ENCODE data around the gene ARL8B. TPM values are rescaled to one million over a fixed set of nuclear protein-coding genes. Genes with fewer than 3 reads are reported as not detected.

ARL8B gene
- total RNA-seq, 4 donors from 2014 or later, result 44.2 to 64.8 (median 49.9) TPM

GRCh38 chr3:5186858-5187155 lies 64.7 kb downstream of the ARL8B start:
- TF ChIP-seq, protein P1, sequence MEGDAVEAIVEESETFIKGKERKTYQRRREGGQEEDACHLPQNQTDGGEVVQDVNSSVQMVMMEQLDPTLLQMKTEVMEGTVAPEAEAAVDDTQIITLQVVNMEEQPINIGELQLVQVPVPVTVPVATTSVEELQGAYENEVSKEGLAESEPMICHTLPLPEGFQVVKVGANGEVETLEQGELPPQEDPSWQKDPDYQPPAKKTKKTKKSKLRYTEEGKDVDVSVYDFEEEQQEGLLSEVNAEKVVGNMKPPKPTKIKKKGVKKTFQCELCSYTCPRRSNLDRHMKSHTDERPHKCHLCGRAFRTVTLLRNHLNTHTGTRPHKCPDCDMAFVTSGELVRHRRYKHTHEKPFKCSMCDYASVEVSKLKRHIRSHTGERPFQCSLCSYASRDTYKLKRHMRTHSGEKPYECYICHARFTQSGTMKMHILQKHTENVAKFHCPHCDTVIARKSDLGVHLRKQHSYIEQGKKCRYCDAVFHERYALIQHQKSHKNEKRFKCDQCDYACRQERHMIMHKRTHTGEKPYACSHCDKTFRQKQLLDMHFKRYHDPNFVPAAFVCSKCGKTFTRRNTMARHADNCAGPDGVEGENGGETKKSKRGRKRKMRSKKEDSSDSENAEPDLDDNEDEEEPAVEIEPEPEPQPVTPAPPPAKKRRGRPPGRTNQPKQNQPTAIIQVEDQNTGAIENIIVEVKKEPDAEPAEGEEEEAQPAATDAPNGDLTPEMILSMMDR (IDR thresholded peaks at IDR 0.05), result no peak
- DNase-seq (ENCODE audit: low spot score), result no peak
- ATAC-seq (ENCODE audit: low FRiP score), result no peak

DNA sequence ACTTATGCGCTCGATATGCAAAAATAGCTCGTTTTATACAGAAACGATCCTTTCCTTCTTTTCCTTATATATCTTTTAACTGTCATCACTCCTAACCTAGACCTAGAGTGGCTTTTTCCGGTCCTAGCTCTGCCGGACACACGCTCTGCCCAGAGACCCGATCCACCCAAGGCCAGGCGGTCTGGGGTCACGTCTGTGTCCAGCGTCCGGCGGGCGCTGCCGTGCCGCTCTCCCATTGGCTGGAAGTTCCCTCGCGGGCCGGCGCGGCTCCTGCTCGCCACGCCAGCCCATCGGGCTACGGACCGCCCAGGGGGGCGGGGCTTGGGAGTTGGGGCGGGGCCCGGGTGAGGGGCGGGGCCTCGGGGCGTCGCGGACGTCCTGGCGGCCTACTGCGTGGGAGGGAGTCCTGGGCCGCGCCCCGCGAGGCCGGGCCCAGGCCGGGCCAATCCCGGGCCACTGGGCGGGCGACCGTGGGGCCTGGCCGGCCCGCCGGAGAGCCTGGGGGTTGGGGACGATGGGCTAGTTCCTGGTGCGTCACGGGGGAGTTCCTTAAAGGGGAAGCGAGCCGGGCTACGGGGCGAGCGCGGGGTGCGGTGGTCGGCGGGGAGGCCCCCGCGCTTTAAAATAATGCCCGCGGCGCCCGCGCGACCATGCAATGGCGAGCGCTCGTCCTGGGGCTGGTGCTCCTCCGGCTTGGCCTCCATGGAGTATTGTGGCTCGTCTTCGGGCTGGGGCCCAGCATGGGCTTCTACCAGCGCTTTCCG lies 65.2 kb downstream of the ARL8B start, which contains the start of gene EDEM1:
TSS of gene EDEM1 (plus strand) at position 552 of the 764 bp plus-strand sequence. CDS start at position 651, 99 bp downstream.
- peak; percentile 64 for DNase-seq (ENCODE audit: low spot score)
- peak; percentile 97 for ATAC-seq (ENCODE audit: low FRiP score)
- TF ChIP-seq, protein P1 (IDR thresholded peaks at IDR 0.05), result no peak

- TF ChIP-seq, protein P1 (IDR thresholded peaks at IDR 0.05), result no peak
- ATAC-seq (ENCODE audit: low FRiP score) (peak; percentile 37), DNase-seq (ENCODE audit: low spot score) (no peak)
Observed at GRCh38 chr3:5187920-5188418, 65.9 kb downstream of the ARL8B start.

DNA sequence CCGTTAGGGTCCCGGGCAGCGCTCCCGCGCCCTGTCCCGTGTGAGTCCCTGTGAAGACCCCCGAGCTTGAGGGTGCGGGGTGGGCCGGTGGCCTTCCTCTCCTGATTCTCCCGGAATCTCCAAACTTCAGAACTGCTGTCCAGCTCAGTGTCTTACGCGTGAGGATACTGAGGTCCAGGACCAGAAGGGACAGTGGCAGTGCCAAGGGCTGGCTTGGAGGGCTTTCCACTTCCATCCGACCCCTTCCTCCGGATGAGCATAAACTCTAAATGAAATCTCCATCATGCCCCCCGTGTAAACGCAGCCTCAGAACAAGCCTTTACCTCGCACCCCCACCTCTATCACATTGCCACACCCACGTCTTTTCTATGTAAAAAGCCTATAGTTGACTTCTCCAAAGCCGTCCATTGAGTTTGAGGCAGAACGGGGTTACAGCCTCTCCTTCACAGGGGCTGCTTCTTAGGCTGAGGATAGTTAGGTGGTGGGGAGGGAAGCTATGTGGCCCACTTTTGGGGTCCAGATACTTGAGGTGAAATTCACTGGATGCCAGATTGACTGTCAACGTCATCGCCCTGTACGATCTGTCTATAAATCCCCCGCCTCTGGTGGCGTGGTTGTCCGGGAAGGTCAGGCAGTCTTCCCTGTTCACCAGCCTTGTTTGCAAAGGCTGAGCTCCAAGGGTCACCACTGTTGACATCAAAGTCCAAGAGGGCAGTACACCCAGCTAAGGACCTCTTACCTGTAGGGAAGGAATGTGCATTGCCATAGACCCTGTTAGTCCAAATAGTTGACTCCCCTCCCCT lies 66.5 kb downstream of the ARL8B start:
- ATAC-seq (ENCODE audit: low FRiP score) (no peak), DNase-seq (ENCODE audit: low spot score) (no peak)
- TF ChIP-seq, protein P1 (IDR thresholded peaks at IDR 0.05), result no peak

- no peak for DNase-seq (ENCODE audit: low spot score)
- no peak for ATAC-seq (ENCODE audit: low FRiP score)
- TF ChIP-seq, protein P1 (IDR thresholded peaks at IDR 0.05), result no peak
Observed at GRCh38 chr3:5190147-5190791, 68.2 kb downstream of the ARL8B start.

GRCh38 chr3:5191555-5192304 lies 69.6 kb downstream of the ARL8B start:
- DNase-seq (ENCODE audit: low spot score) (no peak), ATAC-seq (ENCODE audit: low FRiP score) (no peak)
- TF ChIP-seq, protein P1 (IDR thresholded peaks at IDR 0.05), result no peak

Measured in omental fat pad (tissue), 4 donors.